ENCODE measurements around the gene SLC23A2. TPM values are rescaled to one million over a fixed set of nuclear protein-coding genes. Genes with fewer than 3 reads are reported as not detected.

The SLC23A2 gene
- total and polyA plus RNA-seq, 7 donors, result 0.60 to 15.2 (median 10.9) TPM

- 87 to 88% methylated on average over 8 of the region's 9 CpGs for WGBS, 2 donors
- Histone ChIP-seq H3K9me3 (no peaks in the 10 kb centered on the region), H3K27ac (no peak overlapping the region), H3K4me1 (no peaks in the 10 kb centered on the region), H3K4me3 (no peak overlapping the region), H3K36me3 (no peaks in the 10 kb centered on the region), H3K27me3 (no peaks in the 10 kb centered on the region)
- intact Hi-C loops (cut with DNase I), result no loop called here
- TF ChIP-seq EP300 (IDR thresholded peaks at IDR 0.05), result no peak
- TF ChIP-seq CTCF (IDR thresholded peaks at IDR 0.05), result no peak
- TF ChIP-seq POLR2A (IDR thresholded peaks at IDR 0.05), result no peak
- TF ChIP-seq POLR2AphosphoS5 (IDR thresholded peaks at IDR 0.05), result no peak
- peak; percentile 33 for DNase-seq
Observed at GRCh38 chr20:4844751-4845465, 156.4 kb downstream of the SLC23A2 start.

- no peak for TF ChIP-seq CTCF (IDR thresholded peaks at IDR 0.05)
- TF ChIP-seq POLR2A (IDR thresholded peaks at IDR 0.05), result no peak
- TF ChIP-seq EP300 (IDR thresholded peaks at IDR 0.05), result no peak
- no peak for TF ChIP-seq POLR2AphosphoS5 (IDR thresholded peaks at IDR 0.05)
- WGBS, 2 donors, result 77 to 90% methylated on average over 4 of the region's 4 CpGs
Observed at GRCh38 chr20:4844325-4844724, 157.0 kb downstream of the SLC23A2 start.

GRCh38 chr20:4840801-4841200, 160.5 kb downstream of the SLC23A2 start:
- DNase-seq, result peak; percentile 0
- intact Hi-C loops (cut with DNase I), result no loop called here
- peaks cover 0 to 14% (median 5%) of the 10 kb centered on the region in 4 donors for H3K4me1 ChIP-seq
- H3K36me3 ChIP-seq, result no peaks in the 10 kb centered on the region
- no peak overlapping the region for H3K27ac ChIP-seq
- H3K4me3 ChIP-seq, result no peak overlapping the region
- no peaks in the 10 kb centered on the region for H3K9me3 ChIP-seq
- TF ChIP-seq POLR2A (IDR thresholded peaks at IDR 0.05) (no peak), CTCF (IDR thresholded peaks at IDR 0.05) (no peak), POLR2AphosphoS5 (IDR thresholded peaks at IDR 0.05) (no peak), EP300 (IDR thresholded peaks at IDR 0.05) (no peak)
- WGBS, 2 donors, result 50 to 76% methylated on average over 1 of the region's 1 CpG
- no peaks in the 10 kb centered on the region for H3K27me3 ChIP-seq

More at GRCh38 chr20:4844325-4844724, 157.0 kb downstream of the SLC23A2 start:
- Histone ChIP-seq H3K9me3 (no peaks in the 10 kb centered on the region), H3K4me3 (no peak overlapping the region), H3K27me3 (no peaks in the 10 kb centered on the region), H3K4me1 (no peaks in the 10 kb centered on the region), H3K36me3 (no peaks in the 10 kb centered on the region), H3K27ac (no peak overlapping the region)
- DNase-seq, result peak; percentile 24
- intact Hi-C loops (cut with DNase I), result no loop called here

- no peak overlapping the region for H3K4me3 ChIP-seq
- no peak overlapping the region for H3K27ac ChIP-seq
- H3K27me3 ChIP-seq, result no peaks in the 10 kb centered on the region
- H3K9me3 ChIP-seq, result no peaks in the 10 kb centered on the region
- TF ChIP-seq POLR2A (IDR thresholded peaks at IDR 0.05), result no peak
- TF ChIP-seq POLR2AphosphoS5 (IDR thresholded peaks at IDR 0.05), result no peak
- TF ChIP-seq EP300 (IDR thresholded peaks at IDR 0.05), result no peak
- no peak for TF ChIP-seq CTCF (IDR thresholded peaks at IDR 0.05)
- peaks cover 0 to 23% (median 13%) of the 10 kb centered on the region in 4 donors for H3K4me1 ChIP-seq
- DNase-seq, result no peak
- H3K36me3 ChIP-seq, result no peaks in the 10 kb centered on the region
- WGBS, 2 donors, result 65 to 68% methylated on average over 8 of the region's 8 CpGs
- intact Hi-C loops (cut with DNase I), result no loop called here
Observed at GRCh38 chr20:4838526-4838925, 162.8 kb downstream of the SLC23A2 start.

Measured in sigmoid colon (tissue), 7 donors.